HL-60 (cell line): ENCODE measurements around the gene EFHC1.

Experiments used
- DNase-seq, 2 experiments: peaks; one replicate each; pipeline ENCODE4 v3.0.0-alpha.2; 2010 to 2020; ENCODE audit warnings: low read depth in 1 of 2, low spot score in 1 of 2
- H3K27ac ChIP-seq: fragments of 250-450 bp; sonication (Bioruptor Pico); replicated peaks from 2 replicates; pipeline ENCODE4 v1.5.1; 2020; ENCODE audit warnings: mild to moderate bottlenecking, moderate library complexity
- H3K27me3 ChIP-seq: fragments of 250-450 bp; sonication (Bioruptor Pico); 2 replicates; pipeline ENCODE4 v1.5.1; 2021; ENCODE audit warnings: mild to moderate bottlenecking, moderate library complexity; ENCODE audit not compliant: insufficient read depth, poor library complexity, severe bottlenecking
- H3K4me3 ChIP-seq: replicated peaks from 2 replicates; pipeline ENCODE4 v1.5.1; 2011; ENCODE audit warnings: mild to moderate bottlenecking, control low read depth, low read length; ENCODE audit not compliant: insufficient read depth
- CTCF ChIP-seq: IDR thresholded peaks from one replicate; pipeline ENCODE4 v1.5.1; 2011; ENCODE audit warnings: low read length, control low read depth, inconsistent platforms; ENCODE audit not compliant: insufficient read depth
- GABPA ChIP-seq: IDR thresholded peaks from 2 replicates; pipeline ENCODE4 v1.6.1; 2012; ENCODE audit warnings: low read depth
- POLR2AphosphoS5 ChIP-seq: IDR thresholded peaks from 2 replicates; pipeline ENCODE4 v1.6.1; 2012; ENCODE audit warnings: low read depth
- REST ChIP-seq: IDR thresholded peaks from 2 replicates; pipeline ENCODE4 v1.6.1; 2012; ENCODE audit warnings: low read depth; ENCODE audit not compliant: insufficient replicate concordance
- SPI1 ChIP-seq: IDR thresholded peaks from 2 replicates; pipeline ENCODE4 v1.6.1; 2012; ENCODE audit warnings: low read depth, mild to moderate bottlenecking, borderline replicate concordance

EFHC1 gene

DNA sequence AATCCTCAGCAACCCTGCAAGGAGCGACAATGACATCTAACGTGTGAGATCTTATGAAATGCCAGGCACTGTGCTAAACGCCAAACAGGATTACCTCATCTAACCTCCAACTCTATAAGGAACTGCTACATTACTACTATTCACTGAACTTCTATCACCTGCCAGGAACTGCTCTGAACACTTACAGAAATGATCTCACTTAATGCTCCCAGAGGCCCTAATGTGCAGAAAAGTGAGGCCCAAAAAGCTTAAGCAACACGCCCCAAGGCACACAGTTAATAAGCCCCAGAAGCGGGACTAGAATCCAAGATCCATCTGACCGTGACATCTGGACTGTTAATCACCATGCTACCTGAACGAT lies 128.2 kb downstream of the EFHC1 start:
- Histone ChIP-seq H3K27me3 (no peaks in the 10 kb centered on the region), H3K4me3 (no peak overlapping the region), H3K27ac (no peak overlapping the region)
- TF ChIP-seq POLR2AphosphoS5 (no peak), CTCF (no peak), SPI1 (no peak; the same call in 1 of the 2 replicates), GABPA (no peak), REST (no peak)
- peak; percentile 21 to 37 for DNase-seq

GRCh38 chr6:52548999-52549398 lies 128.9 kb downstream of the EFHC1 start:
- no peak overlapping the region for H3K27ac ChIP-seq
- H3K27me3 ChIP-seq: no peaks in the 10 kb centered on the region
- no peak overlapping the region for H3K4me3 ChIP-seq
- TF ChIP-seq CTCF: no peak
- no peak for TF ChIP-seq REST
- no peak for TF ChIP-seq POLR2AphosphoS5
- no peak for TF ChIP-seq GABPA
- no peak for TF ChIP-seq SPI1
- DNase-seq: no peak

- Histone ChIP-seq H3K4me3 (no peak overlapping the region), H3K27me3 (no peaks in the 10 kb centered on the region), H3K27ac (no peak overlapping the region)
- no peak for TF ChIP-seq REST
- no peak for TF ChIP-seq POLR2AphosphoS5
- TF ChIP-seq CTCF: no peak
- TF ChIP-seq SPI1: no peak
- no peak for TF ChIP-seq GABPA
- DNase-seq: no peak
Observed at GRCh38 chr6:52549428-52549827, 129.3 kb downstream of the EFHC1 start.
